ENCODE results near the gene KRTAP12-4.

Gene KRTAP12-4

GRCh38 chr21:44657635-44658540, 3.4 kb upstream of the KRTAP12-4 start, which contains the start of gene KRTAP12-3:
Gene KRTAP12-3 (plus strand): TSS chr21:44657932. CDS start chr21:44657980, 48 bp downstream.
- no peaks in the 10 kb centered on the region for H3K27me3 ChIP-seq (ENCODE audit: insufficient read depth, low read length, poor library complexity)
- ATAC-seq (ENCODE audit: insufficient read depth, low read depth) = peak; percentile 63
- H3K9me3 ChIP-seq (ENCODE audit: insufficient read depth, low read length, severe bottlenecking) = peaks cover 4% of the 10 kb centered on the region
- H3K79me2 ChIP-seq (ENCODE audit: insufficient read depth, low read length) = no peaks in the 10 kb centered on the region
- peaks cover 24% of the 10 kb centered on the region for H3K4me1 ChIP-seq (ENCODE audit: insufficient read depth, low read length)
- no peak within 1 kb of the TSS for H3K27ac ChIP-seq (ENCODE audit: low read length)
- H2AFZ ChIP-seq (ENCODE audit: low read depth, low read length) = no peak within 1 kb of the TSS
- DNase-seq = peak; percentile 20
- H3K4me3 ChIP-seq (ENCODE audit: low read depth in 1 of 2, low read length in 2 of 2) = no peak within 1 kb of the TSS
- H3K36me3 ChIP-seq (ENCODE audit: insufficient read depth, low read length) = no peaks in the 10 kb centered on the region
- H4K20me1 ChIP-seq (ENCODE audit: insufficient read depth, low read length) = no peaks in the 10 kb centered on the region
- no peak within 1 kb of the TSS for H3K9ac ChIP-seq (ENCODE audit: low read depth, low read length)
- no peak within 1 kb of the TSS; the same call in 1 of the 2 replicates for H3K4me2 ChIP-seq (ENCODE audit: insufficient read depth, low read length)
- no peak for TF ChIP-seq CTCF (IDR thresholded peaks at IDR 0.05; ENCODE audit: borderline replicate concordance, extremely low read depth, low read length, poor library complexity, severe bottlenecking)

GRCh38 chr21:44656868-44657267, 2.4 kb upstream of the KRTAP12-4 start:
- H3K79me2 ChIP-seq (ENCODE audit: insufficient read depth, low read length) = no peaks in the 10 kb centered on the region
- no peaks in the 10 kb centered on the region for H3K27me3 ChIP-seq (ENCODE audit: insufficient read depth, low read length, poor library complexity)
- H3K9me3 ChIP-seq (ENCODE audit: insufficient read depth, low read length, severe bottlenecking) = peaks cover 4% of the 10 kb centered on the region
- no peaks in the 10 kb centered on the region for H3K36me3 ChIP-seq (ENCODE audit: insufficient read depth, low read length)
- no peak overlapping the region for H3K27ac ChIP-seq (ENCODE audit: low read length)
- no peak overlapping the region for H3K9ac ChIP-seq (ENCODE audit: low read depth, low read length)
- H3K4me3 ChIP-seq (ENCODE audit: low read depth in 1 of 2, low read length in 2 of 2) = no peak overlapping the region
- ATAC-seq (ENCODE audit: insufficient read depth, low read depth) (no peak), DNase-seq (no peak)
- no peak overlapping the region for H3K4me2 ChIP-seq (ENCODE audit: insufficient read depth, low read length)
- no peak overlapping the region for H2AFZ ChIP-seq (ENCODE audit: low read depth, low read length)
- H4K20me1 ChIP-seq (ENCODE audit: insufficient read depth, low read length) = no peaks in the 10 kb centered on the region
- H3K4me1 ChIP-seq (ENCODE audit: insufficient read depth, low read length) = peaks cover 24% of the 10 kb centered on the region
- TF ChIP-seq CTCF (IDR thresholded peaks at IDR 0.05; ENCODE audit: borderline replicate concordance, extremely low read depth, low read length, poor library complexity, severe bottlenecking) = no peak
- no peak for TF ChIP-seq EZH2 (IDR thresholded peaks at IDR 0.05; ENCODE audit: borderline replicate concordance, low read depth, low read length, severe bottlenecking)

- DNase-seq (no peak), ATAC-seq (ENCODE audit: insufficient read depth, low read depth) (peak; percentile 19; the same call in 2 of the 3 replicates)
- peaks cover 21% of the 10 kb centered on the region for H3K4me1 ChIP-seq (ENCODE audit: insufficient read depth, low read length)
- H3K27ac ChIP-seq (ENCODE audit: low read length) = no peak overlapping the region
- H4K20me1 ChIP-seq (ENCODE audit: insufficient read depth, low read length) = no peaks in the 10 kb centered on the region
- no peak overlapping the region for H3K4me2 ChIP-seq (ENCODE audit: insufficient read depth, low read length)
- TF ChIP-seq CTCF (IDR thresholded peaks at IDR 0.05; ENCODE audit: borderline replicate concordance, extremely low read depth, low read length, poor library complexity, severe bottlenecking) = no peak
- TF ChIP-seq EZH2 (IDR thresholded peaks at IDR 0.05; ENCODE audit: borderline replicate concordance, low read depth, low read length, severe bottlenecking) = no peak
- H3K79me2 ChIP-seq (ENCODE audit: insufficient read depth, low read length) = no peaks in the 10 kb centered on the region
- no peak overlapping the region for H2AFZ ChIP-seq (ENCODE audit: low read depth, low read length)
- H3K9me3 ChIP-seq (ENCODE audit: insufficient read depth, low read length, severe bottlenecking) = peaks cover 4% of the 10 kb centered on the region
- no peak overlapping the region for H3K9ac ChIP-seq (ENCODE audit: low read depth, low read length)
- H3K36me3 ChIP-seq (ENCODE audit: insufficient read depth, low read length) = no peaks in the 10 kb centered on the region
- H3K4me3 ChIP-seq (ENCODE audit: low read depth in 1 of 2, low read length in 2 of 2) = no peak overlapping the region
- H3K27me3 ChIP-seq (ENCODE audit: insufficient read depth, low read length, poor library complexity) = no peaks in the 10 kb centered on the region
Observed at GRCh38 chr21:44653656-44654575, 543 bp downstream of the KRTAP12-4 start.
